ENCODE measurements around the gene RALGAPA1. TPM values are rescaled to one million over a fixed set of nuclear protein-coding genes. Genes with fewer than 3 reads are reported as not detected.

RALGAPA1 gene
- total RNA-seq, 2 donors from 2014 or later, result 65.5 to 66.6 TPM

DNA sequence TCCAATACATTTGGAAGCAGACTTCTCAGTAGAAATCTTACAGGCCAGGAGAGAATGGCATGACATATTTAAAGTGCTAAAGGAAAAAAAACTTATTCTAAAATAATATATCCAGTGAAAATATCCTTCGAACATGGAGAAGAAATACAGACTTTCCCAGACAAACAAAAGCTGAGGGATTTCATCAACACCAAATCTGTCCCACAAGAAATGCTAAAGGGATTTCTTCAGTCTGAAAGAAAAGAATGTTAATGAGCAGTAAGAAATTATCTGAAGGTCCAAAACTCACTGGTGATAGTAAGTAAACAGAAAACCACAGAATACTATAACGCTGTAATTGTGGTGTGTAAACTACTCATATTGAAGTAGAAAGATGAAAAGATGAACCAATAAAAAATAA is 171.2 kb downstream of the RALGAPA1 start:
- H3K36me3 ChIP-seq, result no peaks in the 10 kb centered on the region
- no peak for TF ChIP-seq POLR2A (IDR thresholded peaks at IDR 0.05)
- TF ChIP-seq POLR2AphosphoS5 (IDR thresholded peaks at IDR 0.05), result no peak
- no peak for TF ChIP-seq CTCF (IDR thresholded peaks at IDR 0.05)
- H3K9me3 ChIP-seq, result no peaks in the 10 kb centered on the region
- H3K27ac ChIP-seq, result no peak overlapping the region
- H3K4me1 ChIP-seq (replicated peaks), result no peaks in the 10 kb centered on the region
- no peak overlapping the region for H3K4me3 ChIP-seq
- no peak for DNase-seq (ENCODE audit: low spot score)
- intact Hi-C loops (cut with DNase I), result no loop called here
- WGBS, result 97% methylated on average over 2 of the region's 2 CpGs
- no peaks in the 10 kb centered on the region for H3K27me3 ChIP-seq (replicated peaks; ENCODE audit: insufficient read depth)

DNA sequence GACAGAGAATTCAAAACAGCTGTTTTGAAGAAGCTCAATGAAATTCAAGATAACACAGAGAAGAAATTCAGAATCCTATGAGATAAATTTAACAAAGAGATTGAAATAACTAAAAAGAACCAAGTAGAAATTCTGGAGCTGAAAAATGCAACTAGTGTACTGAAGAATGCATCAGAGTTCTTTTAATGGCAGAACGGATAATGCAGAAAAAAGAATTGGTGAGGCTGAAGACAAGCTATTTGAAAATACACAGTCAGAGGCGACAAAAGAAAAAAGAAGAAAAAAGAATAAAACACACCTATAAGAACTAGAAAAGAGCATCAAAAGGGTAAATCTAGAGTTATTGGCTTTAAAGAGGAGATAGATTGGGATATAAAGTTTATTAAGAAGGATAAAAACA is 171.8 kb downstream of the RALGAPA1 start:
- Histone ChIP-seq H3K27me3 (replicated peaks; ENCODE audit: insufficient read depth) (no peaks in the 10 kb centered on the region), H3K4me1 (replicated peaks) (no peaks in the 10 kb centered on the region)
- no peak for DNase-seq (ENCODE audit: low spot score)

DNA sequence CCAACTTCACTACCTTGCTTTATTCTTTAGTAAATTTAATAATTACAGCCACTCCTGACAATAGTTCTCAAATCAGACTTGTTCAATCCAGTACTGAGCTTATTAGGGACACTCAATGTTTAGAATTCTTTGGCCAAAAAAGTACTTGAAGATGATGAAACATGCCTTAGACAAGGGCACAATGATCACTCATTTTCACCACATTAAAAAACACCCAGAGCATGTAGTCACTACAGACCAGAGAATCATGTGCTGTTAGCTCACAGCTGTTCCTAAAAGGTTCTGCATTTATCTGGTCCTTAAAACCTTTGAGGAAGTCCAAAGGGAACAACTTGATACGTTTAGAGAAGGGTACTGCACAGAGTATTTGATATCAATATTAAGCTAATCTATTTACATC is 176.4 kb downstream of the RALGAPA1 start:
- no peak for DNase-seq (ENCODE audit: low spot score)
- Histone ChIP-seq H3K9me3 (no peaks in the 10 kb centered on the region), H3K4me1 (replicated peaks) (no peaks in the 10 kb centered on the region), H3K27ac (no peak overlapping the region), H3K4me3 (no peak overlapping the region), H3K36me3 (no peaks in the 10 kb centered on the region), H3K27me3 (replicated peaks; ENCODE audit: insufficient read depth) (no peaks in the 10 kb centered on the region)
- intact Hi-C loops (cut with DNase I), result no loop called here
- 36% methylated on average over 1 of the region's 1 CpG for WGBS
- TF ChIP-seq CTCF (IDR thresholded peaks at IDR 0.05) (no peak), POLR2A (IDR thresholded peaks at IDR 0.05) (no peak), POLR2AphosphoS5 (IDR thresholded peaks at IDR 0.05) (no peak)

More for the DNA sequence above, 171.8 kb downstream of the RALGAPA1 start:
- Histone ChIP-seq H3K27ac (no peak overlapping the region), H3K36me3 (no peaks in the 10 kb centered on the region), H3K4me3 (no peak overlapping the region), H3K9me3 (no peaks in the 10 kb centered on the region)
- 95% methylated on average over 2 of the region's 2 CpGs for WGBS
- intact Hi-C loops (cut with DNase I), result no loop called here
- TF ChIP-seq POLR2A (IDR thresholded peaks at IDR 0.05) (no peak), CTCF (IDR thresholded peaks at IDR 0.05) (no peak), POLR2AphosphoS5 (IDR thresholded peaks at IDR 0.05) (no peak)

DNA sequence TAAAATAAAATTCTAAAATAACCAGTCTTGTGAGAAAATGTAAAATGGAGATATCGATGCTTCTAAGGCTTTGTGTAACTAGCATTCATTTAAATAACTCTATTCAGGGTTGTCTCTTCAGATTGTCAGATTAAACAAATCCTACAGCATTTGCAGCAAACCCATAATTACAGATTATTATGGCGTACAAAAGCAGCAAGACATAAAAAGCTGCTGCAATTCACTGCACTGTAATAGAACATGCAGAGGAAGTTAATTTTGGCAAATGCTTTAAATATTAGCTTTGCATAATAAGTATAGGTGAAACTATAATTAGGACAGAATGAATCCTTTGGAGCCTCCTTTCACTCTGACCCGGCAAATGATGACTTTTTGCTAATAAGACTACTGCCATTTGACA is 176.8 kb downstream of the RALGAPA1 start:
- no peak for DNase-seq (ENCODE audit: low spot score)
- no peak overlapping the region for H3K4me3 ChIP-seq
- WGBS, result 85% methylated on average over 3 of the region's 3 CpGs
- TF ChIP-seq POLR2AphosphoS5 (IDR thresholded peaks at IDR 0.05), result no peak
- TF ChIP-seq CTCF (IDR thresholded peaks at IDR 0.05), result no peak
- no peak for TF ChIP-seq POLR2A (IDR thresholded peaks at IDR 0.05)
- H3K4me1 ChIP-seq (replicated peaks), result no peaks in the 10 kb centered on the region
- H3K9me3 ChIP-seq, result no peaks in the 10 kb centered on the region
- H3K36me3 ChIP-seq, result no peaks in the 10 kb centered on the region
- intact Hi-C loops (cut with DNase I), result no loop called here
- H3K27me3 ChIP-seq (replicated peaks; ENCODE audit: insufficient read depth), result no peaks in the 10 kb centered on the region
- H3K27ac ChIP-seq, result no peak overlapping the region

DNA sequence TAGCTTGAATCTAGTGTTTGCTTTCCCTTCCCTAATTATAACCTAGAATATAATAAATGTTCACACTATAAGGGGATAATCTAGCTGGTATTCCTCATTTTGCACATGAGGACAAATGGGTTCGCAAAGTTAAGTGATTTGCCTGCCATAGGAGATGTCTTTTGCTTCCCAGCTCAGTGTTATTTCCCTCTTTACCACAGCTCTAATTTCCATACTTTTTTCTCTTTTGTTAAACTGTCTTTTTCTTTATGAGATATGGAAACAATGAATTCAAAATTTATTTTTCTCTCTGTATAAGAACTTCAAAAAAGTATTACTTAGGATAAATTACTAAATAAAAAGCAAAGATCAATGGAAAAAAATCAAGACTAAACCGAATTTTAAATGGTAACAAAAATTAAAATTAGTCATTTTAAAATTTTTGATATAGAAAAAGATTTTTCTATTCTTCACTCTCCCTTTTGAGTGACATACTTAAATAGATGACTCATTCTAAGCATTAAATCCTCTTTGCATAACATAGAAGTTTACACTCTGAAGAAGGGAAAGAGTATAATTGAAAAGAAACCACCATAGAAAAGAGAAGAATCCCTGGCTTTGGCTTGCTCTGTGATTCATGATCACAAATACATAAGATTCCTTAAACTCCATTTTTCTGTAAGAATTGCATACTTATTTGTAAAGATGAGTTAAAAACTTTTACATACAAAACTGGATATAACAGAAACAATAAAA is 177.9 kb downstream of the RALGAPA1 start:
- Histone ChIP-seq H3K27ac (no peak overlapping the region), H3K36me3 (no peaks in the 10 kb centered on the region), H3K4me3 (no peak overlapping the region), H3K9me3 (no peaks in the 10 kb centered on the region), H3K27me3 (replicated peaks; ENCODE audit: insufficient read depth) (no peaks in the 10 kb centered on the region), H3K4me1 (replicated peaks) (no peaks in the 10 kb centered on the region)
- 95% methylated on average over 2 of the region's 2 CpGs for WGBS
- intact Hi-C loops (cut with DNase I), result no loop called here
- DNase-seq (ENCODE audit: low spot score), result no peak
- TF ChIP-seq CTCF (IDR thresholded peaks at IDR 0.05) (no peak), POLR2AphosphoS5 (IDR thresholded peaks at IDR 0.05) (no peak), POLR2A (IDR thresholded peaks at IDR 0.05) (no peak)

Data from prostate gland (tissue), 2 donors.